Measurements from ENCODE around the gene STAT3. TPM values are rescaled to one million over a fixed set of nuclear protein-coding genes. Genes with fewer than 3 reads are reported as not detected.

Gene STAT3
- total and polyA plus RNA-seq, 2 donors (not counting 1 experiment from before 2014, with no cell fraction given), result 50.1 to 140 TPM

- no peak for TF ChIP-seq CTCF (IDR thresholded peaks at IDR 0.05)
- no peak for TF ChIP-seq EZH2 (IDR thresholded peaks at IDR 0.05; ENCODE audit: borderline replicate concordance, insufficient read depth, low read depth, low read length, poor library complexity, severe bottlenecking)
- Histone ChIP-seq H4K20me1 (ENCODE audit: control insufficient read depth, insufficient read depth, low read length, poor library complexity, severe bottlenecking) (peaks cover 77% of the 10 kb centered on the region), H3K27ac (ENCODE audit: low read length in 2 of 2) (no peak overlapping the region), H3K4me2 (replicated peaks; ENCODE audit: low read depth, low read length, poor library complexity, severe bottlenecking) (no peak overlapping the region), H3K9ac (ENCODE audit: low read length) (no peak overlapping the region), H3K27me3 (replicated peaks in 1 of 4; ENCODE audit: control extremely low read depth in 1 of 4, control insufficient read depth in 3 of 4, insufficient read depth in 4 of 4, low read length in 3 of 4) (no peaks in the 10 kb centered on the region), H3K4me3 (ENCODE audit: control extremely low read depth in 1 of 5, extremely low read depth in 1 of 5, insufficient read depth in 1 of 5, low read depth in 2 of 5, low read length in 4 of 5) (no peak overlapping the region), H2AFZ (ENCODE audit: insufficient read depth, low read depth, low read length, poor library complexity, severe bottlenecking) (no peak overlapping the region), H3K4me1 (ENCODE audit: control insufficient read depth in 2 of 2, insufficient read depth in 2 of 2, low read length in 2 of 2) (peaks cover 17 to 25% of the 10 kb centered on the region in 2 donors), H3K9me3 (ENCODE audit: control extremely low read depth in 1 of 3, control insufficient read depth in 2 of 3, insufficient read depth in 1 of 3, low read length in 2 of 3) (no peaks in the 10 kb centered on the region), H3K79me2 (ENCODE audit: control insufficient read depth, insufficient read depth, low read length) (peaks cover 98% of the 10 kb centered on the region), H3K36me3 (replicated peaks in 1 of 2; ENCODE audit: control extremely low read depth in 1 of 2, control insufficient read depth in 1 of 2, extremely low read depth in 1 of 2, insufficient read depth in 2 of 2, low read length in 1 of 2) (peaks cover 0 to 2% of the 10 kb centered on the region in 2 experiments)
- intact Hi-C loops (cut with micrococcal nuclease), result loop anchor here (10.0 kb wide), 2 partner anchors 266 to 984 kb away; partner anchors contain the start of gene DHX58
- H3K9me3 Mint-ChIP-seq (ENCODE audit: insufficient read depth), result no peaks in the 10 kb centered on the region
- POLR2A ChIA-PET, result no interaction called here
- no peaks in the 10 kb centered on the region for H3K27me3 Mint-ChIP-seq
- DNase-seq, result no peak
- no peak overlapping the region for H3K4me3 Mint-ChIP-seq
- WGBS (ENCODE audit: insufficient coverage), result 62% methylated on average over 2 of the region's 3 CpGs
- H3K4me1 Mint-ChIP-seq, result peaks cover 60% of the 10 kb centered on the region
- H3K27ac Mint-ChIP-seq, result no peak overlapping the region
- CTCF ChIA-PET, result no interaction called here
- no peak for ATAC-seq (ENCODE audit: low read depth)
Measured at GRCh38 chr17:42380935-42381334, 7.3 kb downstream of the STAT3 start.

GRCh38 chr17:42378959-42379594, 9.2 kb downstream of the STAT3 start:
- peak overlapping the region; percentile 81 for H3K27ac Mint-ChIP-seq
- Histone ChIP-seq H3K36me3 (replicated peaks in 1 of 2; ENCODE audit: control extremely low read depth in 1 of 2, control insufficient read depth in 1 of 2, extremely low read depth in 1 of 2, insufficient read depth in 2 of 2, low read length in 1 of 2) (peaks cover 0 to 2% of the 10 kb centered on the region in 2 experiments), H3K9ac (ENCODE audit: low read length) (peak overlapping the region; percentile 54), H3K27me3 (replicated peaks in 1 of 4; ENCODE audit: control extremely low read depth in 1 of 4, control insufficient read depth in 3 of 4, insufficient read depth in 4 of 4, low read length in 3 of 4) (no peaks in the 10 kb centered on the region), H2AFZ (ENCODE audit: insufficient read depth, low read depth, low read length, poor library complexity, severe bottlenecking) (peak overlapping the region; percentile 37), H4K20me1 (ENCODE audit: control insufficient read depth, insufficient read depth, low read length, poor library complexity, severe bottlenecking) (peaks cover 64% of the 10 kb centered on the region), H3K4me2 (replicated peaks; ENCODE audit: low read depth, low read length, poor library complexity, severe bottlenecking) (peak overlapping the region; percentile 76), H3K4me1 (ENCODE audit: control insufficient read depth in 2 of 2, insufficient read depth in 2 of 2, low read length in 2 of 2) (peaks cover 17 to 25% of the 10 kb centered on the region in 2 donors), H3K9me3 (ENCODE audit: control extremely low read depth in 1 of 3, control insufficient read depth in 2 of 3, insufficient read depth in 1 of 3, low read length in 2 of 3) (no peaks in the 10 kb centered on the region), H3K79me2 (ENCODE audit: control insufficient read depth, insufficient read depth, low read length) (peaks cover 94% of the 10 kb centered on the region), H3K27ac (ENCODE audit: low read length in 2 of 2) (peak overlapping the region; percentile 38 to 73), H3K4me3 (ENCODE audit: control extremely low read depth in 1 of 5, extremely low read depth in 1 of 5, insufficient read depth in 1 of 5, low read depth in 2 of 5, low read length in 4 of 5) (peak overlapping the region in 4 of 5 experiments; percentile 17 to 55 (median 34))
- ATAC-seq (ENCODE audit: low read depth) (peak; percentile 76), DNase-seq (peak; percentile 54)
- WGBS (ENCODE audit: insufficient coverage), result 6% methylated on average over 3 of the region's 6 CpGs
- CTCF ChIA-PET, result interaction anchor here (0.8 to 2.4 kb wide), 4 partner anchors 9 to 148 kb away, joined by 3 to 8 read pairs (median 5); partner anchors contain the start of gene STAT3
- TF ChIP-seq CTCF (IDR thresholded peaks at IDR 0.05), result no peak
- TF ChIP-seq EZH2 (IDR thresholded peaks at IDR 0.05; ENCODE audit: borderline replicate concordance, insufficient read depth, low read depth, low read length, poor library complexity, severe bottlenecking), result no peak
- no peaks in the 10 kb centered on the region for H3K9me3 Mint-ChIP-seq (ENCODE audit: insufficient read depth)
- H3K4me1 Mint-ChIP-seq, result peaks cover 61% of the 10 kb centered on the region
- POLR2A ChIA-PET, result interaction anchor here (2.5 kb wide), 1 partner anchor 9 kb away, joined by 13 read pairs; the partner anchor contains the start of gene STAT3
- intact Hi-C loops (cut with micrococcal nuclease), result loop anchor here (1.0 to 5.0 kb wide), 2 partner anchors 8 to 37 kb away; no protein-coding TSS in a partner anchor
- no peaks in the 10 kb centered on the region for H3K27me3 Mint-ChIP-seq
- H3K4me3 Mint-ChIP-seq, result peak overlapping the region; percentile 86

Measured in B cell (primary cell).